Peyer's patch (tissue), 4 donors: ENCODE measurements around the gene GCKR. TPM values are rescaled to one million over a fixed set of nuclear protein-coding genes. Genes with fewer than 3 reads are reported as not detected.
A peak's percentile ranks its signal among the peaks of the same experiment; 100 is the strongest.

Experiments
- DNase-seq, 3 donors: peaks; one replicate each; pipeline ENCODE4 v3.0.0-alpha.2; 2017 to 2019
- H3K27ac ChIP-seq, 4 donors: fragments of 200-600 bp; sonication (generic); one replicate each; pipeline ENCODE4 v1.5.1; 2016 to 2019
- H3K27me3 ChIP-seq, 2 donors: fragments of 200-600 bp; sonication (generic); one replicate each; pipeline ENCODE4 v1.5.1; 2019
- H3K36me3 ChIP-seq, 3 donors: fragments of 200-600 bp; sonication (generic); one replicate each; pipeline ENCODE4 v1.5.1; 2016 to 2019
- H3K4me1 ChIP-seq, 4 donors: fragments of 200-600 bp; sonication (generic); one replicate each; pipeline ENCODE4 v1.5.1; 2016 to 2019
- H3K4me3 ChIP-seq, 4 donors: fragments of 200-600 bp; sonication (generic); 1 replicate in 3 of 4; 2 replicates in 1 of 4; pipeline ENCODE4 v1.5.1; 2016 to 2019; ENCODE audit warnings: mild to moderate bottlenecking in 1 of 4
- H3K9me3 ChIP-seq, 4 donors: fragments of 200-600 bp; sonication (generic); one replicate each; pipeline ENCODE4 v1.5.1; 2016 to 2019; ENCODE audit warnings: mild to moderate bottlenecking in 1 of 4
- CTCF ChIP-seq, 6 experiments: fragments of 450-650 bp in 4 of 6; fragments of 200-600 bp in 2 of 6; sonication (generic) in 1 of 6; IDR thresholded peaks; one replicate each; pipeline ENCODE4 v1.5.1; 2017 to 2019; ENCODE audit warnings: antibody characterized with exemption in 6 of 6, mild to moderate bottlenecking in 3 of 6, moderate library complexity in 1 of 6
- POLR2A ChIP-seq, 2 donors: fragments of 450-650 bp; IDR thresholded peaks; one replicate each; pipeline ENCODE4 v1.5.1; 2017; ENCODE audit warnings: antibody characterized with exemption in 2 of 2, mild to moderate bottlenecking in 2 of 2, moderate library complexity in 2 of 2
- total RNA-seq, 4 donors: library from RNA; depleted of rRNA; stranded (reverse); fragments of >200 nt; gene quantifications; one replicate each; pipeline ENCODE4 v1.1.0, GENCODE V29; 2016

GCKR gene
- total RNA-seq, 4 donors from 2014 or later: 0.53 to 0.94 TPM; not detected in 2

DNA sequence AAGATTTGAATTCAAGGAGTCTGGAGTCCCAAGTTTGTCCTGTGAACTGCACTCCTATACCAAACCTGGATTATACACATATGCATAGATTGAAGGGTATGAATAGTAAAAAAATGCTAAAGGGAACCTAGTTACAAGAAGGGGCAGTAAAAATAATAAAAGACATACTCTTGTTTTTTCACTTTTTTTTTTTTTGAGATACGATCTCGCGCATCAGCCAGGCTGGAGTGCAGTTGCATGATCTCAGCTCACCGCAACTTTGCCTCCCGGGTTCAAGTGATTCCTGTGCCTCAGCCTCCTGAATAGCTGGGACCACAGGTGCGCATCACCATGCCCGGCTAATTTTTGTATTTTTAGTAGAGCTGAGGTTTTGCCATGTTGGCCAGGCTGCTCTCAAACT, 32.2 kb upstream of the GCKR start:
- TF ChIP-seq POLR2A (IDR thresholded peaks at IDR 0.05) (no peak), CTCF (IDR thresholded peaks at IDR 0.05) (no peak)
- H3K4me3 ChIP-seq: no peak overlapping the region
- peaks cover 0 to 3% (median 0%) of the 10 kb centered on the region in 3 donors for H3K36me3 ChIP-seq

DNA sequence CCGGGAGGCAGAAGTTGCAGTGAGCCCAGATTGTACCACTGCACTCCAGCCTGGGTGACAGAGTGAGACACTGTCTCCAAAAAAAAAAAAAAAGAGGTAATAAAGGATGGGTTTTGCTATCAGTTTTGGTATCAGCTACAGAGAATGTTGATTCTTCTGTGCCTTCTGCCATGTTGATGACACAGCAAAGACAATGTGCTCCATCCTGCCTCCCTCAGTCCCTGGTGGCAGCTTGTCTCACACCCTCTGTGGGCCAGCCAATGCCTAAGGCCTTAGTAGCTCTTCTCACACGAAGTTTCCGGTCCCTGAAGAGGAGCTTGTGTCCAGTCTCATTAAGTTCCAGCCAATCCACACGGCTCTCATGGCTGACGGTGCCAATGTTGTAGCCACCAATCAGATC, 24.7 kb upstream of the GCKR start:
- H3K27ac ChIP-seq: no peak overlapping the region
- H3K4me1 ChIP-seq: no peaks in the 10 kb centered on the region
- DNase-seq: no peak
- no peaks in the 10 kb centered on the region for H3K9me3 ChIP-seq
- no peaks in the 10 kb centered on the region for H3K27me3 ChIP-seq
- H3K36me3 ChIP-seq: peaks cover 0 to 26% (median 0%) of the 10 kb centered on the region in 3 donors
- TF ChIP-seq POLR2A (IDR thresholded peaks at IDR 0.05) (no peak), CTCF (IDR thresholded peaks at IDR 0.05) (no peak)
- H3K4me3 ChIP-seq: no peak overlapping the region

More for the DNA sequence above, 32.2 kb upstream of the GCKR start:
- Histone ChIP-seq H3K9me3 (no peaks in the 10 kb centered on the region), H3K27me3 (no peaks in the 10 kb centered on the region), H3K4me1 (no peaks in the 10 kb centered on the region), H3K27ac (no peak overlapping the region)
- DNase-seq: no peak

DNA sequence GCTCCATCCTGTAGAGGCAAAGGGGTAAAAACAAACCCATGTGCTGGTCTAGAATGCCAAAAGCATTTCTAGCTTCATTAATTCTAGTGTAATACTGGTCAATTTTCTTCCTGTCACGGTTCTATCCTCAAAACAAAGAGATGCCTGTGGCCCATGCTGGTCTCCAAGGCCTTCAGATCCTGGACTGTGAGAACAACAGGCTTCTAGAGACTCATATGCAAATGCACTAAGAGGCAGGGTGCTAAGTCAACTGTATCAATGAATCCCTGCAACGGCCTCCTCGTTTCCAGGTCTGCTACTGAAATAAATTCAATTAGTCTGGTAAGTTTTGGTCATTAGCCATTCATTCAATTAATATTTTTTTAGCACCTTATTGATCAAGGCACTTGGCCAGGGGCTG, 11.1 kb upstream of the GCKR start:
- Histone ChIP-seq H3K27me3 (no peaks in the 10 kb centered on the region), H3K4me1 (peaks cover 0 to 10% (median 7%) of the 10 kb centered on the region in 4 donors), H3K9me3 (no peaks in the 10 kb centered on the region), H3K27ac (no peak overlapping the region), H3K36me3 (peaks cover 0 to 27% (median 0%) of the 10 kb centered on the region in 3 donors), H3K4me3 (no peak overlapping the region)
- no peak for DNase-seq
- TF ChIP-seq POLR2A (IDR thresholded peaks at IDR 0.05) (no peak), CTCF (IDR thresholded peaks at IDR 0.05) (no peak)

DNA sequence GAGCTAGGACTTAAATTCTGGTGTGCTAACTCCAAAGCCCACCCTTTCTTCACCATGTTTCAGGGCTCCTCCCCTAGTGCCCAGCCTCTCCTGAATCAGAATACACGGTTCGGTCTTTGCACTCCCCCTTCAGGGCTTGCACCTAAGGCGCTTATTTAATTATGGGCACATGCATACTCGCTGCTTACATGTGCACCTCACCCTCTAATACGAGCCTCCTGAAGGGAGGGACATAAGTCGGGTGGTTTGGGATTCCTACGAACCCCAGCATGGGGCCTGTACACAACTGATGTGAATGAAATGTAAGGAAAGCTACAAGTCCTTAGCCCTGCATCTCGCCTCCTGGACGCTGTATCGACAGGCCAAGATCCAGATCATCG, 7.5 kb upstream of the GCKR start:
- Histone ChIP-seq H3K4me1 (peaks cover 0 to 10% (median 7%) of the 10 kb centered on the region in 4 donors), H3K27ac (peak overlapping the region; percentile 45 to 80 (median 66)), H3K9me3 (no peaks in the 10 kb centered on the region), H3K36me3 (peaks cover 0 to 5% (median 0%) of the 10 kb centered on the region in 3 donors), H3K27me3 (no peaks in the 10 kb centered on the region), H3K4me3 (peak overlapping the region; percentile 42 to 53 (median 50))
- peak in 1 of 3 donors; percentile 50 for DNase-seq
- TF ChIP-seq POLR2A (IDR thresholded peaks at IDR 0.05): no peak
- TF ChIP-seq CTCF (IDR thresholded peaks at IDR 0.05): no peak

- H3K27ac ChIP-seq: peak within 1 kb of the TSS; percentile 64 to 80 (median 66)
- no peaks in the 10 kb centered on the region for H3K36me3 ChIP-seq
- DNase-seq: peak; percentile 99 to 100 (median 100)
- H3K27me3 ChIP-seq: no peaks in the 10 kb centered on the region
- no peaks in the 10 kb centered on the region for H3K9me3 ChIP-seq
- TF ChIP-seq CTCF (IDR thresholded peaks at IDR 0.05) (no peak), POLR2A (IDR thresholded peaks at IDR 0.05) (peak in 1 of 2 donors; percentile 71)
- peaks cover 0 to 14% (median 10%) of the 10 kb centered on the region in 4 donors for H3K4me1 ChIP-seq
- peak within 1 kb of the TSS; percentile 42 to 54 (median 52) for H3K4me3 ChIP-seq
Observed at GRCh38 chr2:27489498-27490397, 6.9 kb upstream of the GCKR start, which contains the start of gene IFT172. Gene IFT172 (minus strand): TSS chr2:27489743. CDS start chr2:27489653, 90 bp downstream.
